ENCODE results near the gene TRPV4.

Gene TRPV4

GRCh38 chr12:109804820-109805761, 28.1 kb downstream of the TRPV4 start:
- peak; percentile 81 for DNase-seq

- no peak for DNase-seq
These were observed 29.5 kb downstream of the TRPV4 start for GRCh38 chr12:109803678-109804077.

- no peak for DNase-seq
These were observed 30.4 kb downstream of the TRPV4 start for GRCh38 chr12:109802828-109803227.

GRCh38 chr12:109800536-109800935, 32.7 kb downstream of the TRPV4 start:
- DNase-seq: no peak

GRCh38 chr12:109798691-109799090, 34.5 kb downstream of the TRPV4 start:
- no peak for DNase-seq

- peak; percentile 29 for DNase-seq
These were observed 35.1 kb downstream of the TRPV4 start for GRCh38 chr12:109797905-109798669.

GRCh38 chr12:109796057-109796456, 37.1 kb downstream of the TRPV4 start:
- DNase-seq: no peak

- no peak for DNase-seq
These were observed 38.2 kb downstream of the TRPV4 start for GRCh38 chr12:109795023-109795422.

- DNase-seq: no peak
These were observed 39.2 kb downstream of the TRPV4 start for GRCh38 chr12:109793826-109794501.

GRCh38 chr12:109793411-109793810, 39.8 kb downstream of the TRPV4 start:
- DNase-seq: no peak

- no peak for DNase-seq
These were observed 40.2 kb downstream of the TRPV4 start for GRCh38 chr12:109792992-109793391.

- DNase-seq: no peak
These were observed 43.6 kb downstream of the TRPV4 start for GRCh38 chr12:109789526-109790048.

- DNase-seq: no peak
These were observed 46.4 kb downstream of the TRPV4 start for GRCh38 chr12:109786799-109787198.

GRCh38 chr12:109785854-109786253, 47.3 kb downstream of the TRPV4 start:
- DNase-seq: no peak

- no peak for DNase-seq
These were observed 49.3 kb downstream of the TRPV4 start for GRCh38 chr12:109783965-109784244.

GRCh38 chr12:109783135-109783964, 49.8 kb downstream of the TRPV4 start:
- DNase-seq: no peak

GRCh38 chr12:109782326-109782703, 50.9 kb downstream of the TRPV4 start:
- DNase-seq: no peak

- no peak for DNase-seq
These were observed 51.4 kb downstream of the TRPV4 start for GRCh38 chr12:109781668-109782325.

GRCh38 chr12:109779382-109779781, 53.8 kb downstream of the TRPV4 start:
- DNase-seq: no peak

GRCh38 chr12:109778684-109779083, 54.5 kb downstream of the TRPV4 start:
- no peak for DNase-seq

- DNase-seq: peak; percentile 47
These were observed 55.7 kb downstream of the TRPV4 start for GRCh38 chr12:109777544-109777943.

GRCh38 chr12:109776624-109777023, 56.6 kb downstream of the TRPV4 start:
- no peak for DNase-seq
